Naive thymus-derived CD4-positive, alpha-beta T cell (primary cell): ENCODE results near the gene PTPRK. TPM values are rescaled to one million over a fixed set of nuclear protein-coding genes. Genes with fewer than 3 reads are reported as not detected.

Experiments
- ATAC-seq: fragments of 150-1000 bp; cut with Tn5 transposase; 2 replicates; pipeline ENCODE4 v1.10.0; 2021; ENCODE audit warnings: mild to moderate bottlenecking, moderate library complexity
- CTCF ChIA-PET: fragments of 350-600 bp; sonication (Branson Sonifier 250); formaldehyde crosslinking; loops from one replicate; lab custom pipeline; 2021; ENCODE audit warnings: antibody characterized with exemption; lab: Charles Lee
- POLR2A ChIA-PET: fragments of 350-600 bp; sonication (Branson Sonifier 250); formaldehyde crosslinking; loops from one replicate; lab custom pipeline; 2021; ENCODE audit warnings: antibody characterized with exemption, inconsistent platforms; lab: Charles Lee
- DNase-seq, 9 donors: peaks; one replicate each; pipeline versions ENCODE4 v3.0.0 to v3.0.0-alpha.2; 2020 to 2022; ENCODE audit warnings: mixed read lengths in 1 of 9
- H3K27ac ChIP-seq: one replicate; pipeline ENCODE4 v1.7.0; 2013; ENCODE audit warnings: mild to moderate bottlenecking, low read depth, low read length, moderate library complexity
- H3K27me3 ChIP-seq, 2 donors: one replicate each; pipeline ENCODE4 v1.7.0; 2013; ENCODE audit warnings: low read length in 2 of 2, mild to moderate bottlenecking in 2 of 2, moderate library complexity in 2 of 2; ENCODE audit not compliant: control insufficient read depth in 2 of 2, insufficient read depth in 2 of 2
- H3K36me3 ChIP-seq, 3 experiments: 1 replicate in 2 of 3; 2 replicates in 1 of 3; pipeline ENCODE4 v1.7.0; 2013; ENCODE audit warnings: low read length in 3 of 3, mild to moderate bottlenecking in 3 of 3, moderate library complexity in 1 of 3; ENCODE audit not compliant: insufficient read depth in 3 of 3, control insufficient read depth in 2 of 3
- H3K4me1 ChIP-seq, 2 donors: one replicate each; pipeline ENCODE4 v1.7.0; 2013; ENCODE audit warnings: low read length in 2 of 2, mild to moderate bottlenecking in 2 of 2, moderate library complexity in 1 of 2; ENCODE audit not compliant: control insufficient read depth in 2 of 2, insufficient read depth in 2 of 2
- H3K4me3 ChIP-seq: 2 replicates; pipeline ENCODE4 v1.7.0; 2013; ENCODE audit warnings: mild to moderate bottlenecking, low read length
- H3K9me3 ChIP-seq, 3 experiments: 1 replicate in 2 of 3; 2 replicates in 1 of 3; pipeline ENCODE4 v1.7.0; 2013; ENCODE audit warnings: low read length in 3 of 3; ENCODE audit not compliant: control insufficient read depth in 2 of 3
- H3K27ac Mint-ChIP-seq, 9 donors: one replicate each; pipeline ENCODE4 v1.8.0; 2020 to 2022; ENCODE audit warnings: mixed read lengths in 9 of 9, mild to moderate bottlenecking in 8 of 9, moderate library complexity in 5 of 9, inconsistent platforms in 2 of 9
- H3K27me3 Mint-ChIP-seq, 5 donors: one replicate each; pipeline ENCODE4 v1.8.0; 2021 to 2022; ENCODE audit warnings: mixed read lengths in 5 of 5, mild to moderate bottlenecking in 1 of 5
- H3K36me3 Mint-ChIP-seq, 5 donors: one replicate each; pipeline ENCODE4 v1.8.0; 2020 to 2022; ENCODE audit warnings: mixed read lengths in 5 of 5, mild to moderate bottlenecking in 3 of 5, inconsistent platforms in 1 of 5
- H3K4me1 Mint-ChIP-seq, 7 donors: one replicate each; pipeline ENCODE4 v1.8.0; 2020 to 2022; ENCODE audit warnings: mixed read lengths in 7 of 7, mild to moderate bottlenecking in 3 of 7, inconsistent platforms in 1 of 7
- H3K4me3 Mint-ChIP-seq, 10 donors: one replicate each; pipeline ENCODE4 v1.8.0; 2020 to 2022; ENCODE audit warnings: mild to moderate bottlenecking in 10 of 10, mixed read lengths in 10 of 10, moderate library complexity in 6 of 10, inconsistent platforms in 2 of 10
- H3K9me3 Mint-ChIP-seq, 11 donors: one replicate each; pipeline ENCODE4 v1.8.0; 2020 to 2022; ENCODE audit warnings: mixed read lengths in 11 of 11, mild to moderate bottlenecking in 4 of 11, inconsistent platforms in 1 of 11, moderate library complexity in 1 of 11
- intact Hi-C, 2 donors: fragments of 100-400 bp; cut with micrococcal nuclease; formaldehyde crosslinking; loops; one replicate each; pipeline ENCODE4 v1.15.1; 2023
- polyA plus RNA-seq, 2 donors: library from polyadenylated mRNA; unstranded; fragments of 300-500 nt; fragmentation: Illumina TruSeq; gene quantifications; one replicate each; pipeline ENCODE4 v1.2.3, GENCODE V29; 2021
- total RNA-seq, 6 experiments: library from RNA in 5 of 6; stranded (reverse) in 5 of 6; gene quantifications; 1 replicate in 5 of 6; 2 replicates in 1 of 6; pipeline ENCODE4 v1.2.3 and lab custom pipeline; 2021 to 2026

The PTPRK gene
- total and polyA plus RNA-seq, 7 experiments from 2014 or later: 1.3 to 6.5 (median 2.3) TPM

DNA sequence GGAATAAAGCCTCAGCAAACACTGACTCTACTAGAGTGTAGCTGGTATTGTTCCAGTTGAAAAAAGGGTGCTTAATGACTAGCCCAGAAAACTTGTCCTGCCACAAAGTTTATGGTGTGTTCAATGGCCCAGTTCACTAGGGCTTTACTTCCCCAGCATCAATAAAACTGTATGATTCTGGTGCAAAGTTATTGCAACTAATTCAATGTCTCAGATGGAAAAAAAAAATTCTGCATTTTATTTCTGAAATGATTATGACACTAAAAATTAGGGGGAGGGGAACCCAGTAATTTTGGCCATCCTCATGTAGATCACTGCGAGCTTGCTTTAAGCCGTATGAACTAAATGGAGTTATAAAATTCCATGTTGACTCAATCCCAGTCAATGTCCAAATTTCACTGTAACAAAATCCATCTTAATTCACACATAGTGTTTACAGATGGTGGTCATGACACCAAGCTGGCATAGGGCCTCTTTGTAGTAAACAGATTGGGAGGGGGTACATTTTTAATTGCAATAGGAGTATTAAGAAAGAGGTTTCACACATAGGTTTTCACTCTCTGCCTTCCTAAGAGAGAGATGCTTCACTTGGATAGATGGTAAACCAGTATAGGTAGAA is 41.2 kb downstream of the PTPRK start:
- H3K36me3 Mint-ChIP-seq: peaks cover 0 to 3% (median 0%) of the 10 kb centered on the region in 5 donors
- DNase-seq (no peak), ATAC-seq (no peak)
- no peaks in the 10 kb centered on the region for H3K9me3 ChIP-seq
- H3K36me3 ChIP-seq: no peaks in the 10 kb centered on the region
- H3K9me3 Mint-ChIP-seq: peaks cover 0 to 4% (median 0%) of the 10 kb centered on the region in 11 donors
- peaks cover 0 to 4% of the 10 kb centered on the region in 2 donors for H3K4me1 ChIP-seq
- H3K27ac ChIP-seq: no peak overlapping the region
- H3K4me3 Mint-ChIP-seq: peak overlapping the region; percentile 45 to 85 (median 76)
- peaks cover 0 to 3% (median 0%) of the 10 kb centered on the region in 5 donors for H3K27me3 Mint-ChIP-seq
- peak overlapping the region; percentile 53 for H3K4me3 ChIP-seq
- intact Hi-C loops: no loop called here
- POLR2A ChIA-PET: no interaction called here
- CTCF ChIA-PET: no interaction called here
- H3K27ac Mint-ChIP-seq: peak overlapping the region in 5 of 9 donors; percentile 16 to 65 (median 54)
- H3K4me1 Mint-ChIP-seq: peaks cover 0 to 29% (median 12%) of the 10 kb centered on the region in 7 donors
- H3K27me3 ChIP-seq: no peaks in the 10 kb centered on the region

DNA sequence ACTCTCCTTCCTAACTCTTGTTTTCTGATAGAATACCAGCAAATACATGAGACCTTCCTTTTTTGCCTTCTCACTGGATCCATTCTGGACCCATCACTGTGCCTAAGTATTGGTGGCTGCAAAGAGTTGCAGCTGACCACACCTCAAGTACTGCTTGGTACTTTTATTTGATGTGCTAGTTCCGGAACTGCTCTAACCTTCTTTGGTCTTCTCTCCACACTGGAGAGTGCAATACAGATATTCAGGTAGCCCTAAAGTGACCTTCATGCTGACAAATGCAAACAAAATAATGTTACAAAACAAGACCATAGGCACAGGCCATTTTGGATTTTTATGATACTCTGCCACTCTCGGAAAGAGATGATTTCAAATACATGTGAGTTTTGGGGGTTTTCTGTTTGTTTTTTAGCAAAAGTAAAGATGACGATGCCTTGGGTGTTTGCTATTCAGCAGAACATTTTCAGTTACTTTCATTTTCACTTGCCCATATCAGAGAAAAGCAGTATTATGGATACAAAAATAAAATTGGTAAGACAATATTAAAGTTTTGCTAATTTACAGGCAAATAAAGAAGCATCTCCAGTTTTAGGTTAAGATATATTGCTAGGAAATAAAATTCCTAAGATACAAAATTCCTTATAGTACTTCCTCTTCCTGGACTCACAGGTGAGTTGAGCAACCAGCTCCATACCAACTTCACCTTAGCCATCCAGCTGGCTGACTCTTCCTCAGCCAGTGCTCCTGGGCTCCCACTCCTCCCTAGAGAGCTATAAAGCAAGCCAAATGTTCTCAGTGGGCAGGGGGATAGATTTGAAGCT is 42.0 kb downstream of the PTPRK start:
- Histone ChIP-seq H3K27ac (no peak overlapping the region), H3K4me3 (peak overlapping the region; percentile 53), H3K36me3 (no peaks in the 10 kb centered on the region), H3K9me3 (no peaks in the 10 kb centered on the region), H3K4me1 (peaks cover 0 to 4% of the 10 kb centered on the region in 2 donors), H3K27me3 (no peaks in the 10 kb centered on the region)
- ATAC-seq: peak; percentile 3
- intact Hi-C loops: no loop called here
- Mint-ChIP-seq H3K27me3 (no peaks in the 10 kb centered on the region), H3K9me3 (peaks cover 0 to 4% (median 0%) of the 10 kb centered on the region in 11 donors), H3K4me3 (peak overlapping the region; percentile 54 to 85 (median 77)), H3K4me1 (peaks cover 0 to 29% (median 12%) of the 10 kb centered on the region in 7 donors), H3K27ac (peak overlapping the region in 7 of 9 donors; percentile 29 to 77 (median 49)), H3K36me3 (peaks cover 0 to 3% (median 0%) of the 10 kb centered on the region in 5 donors)
- DNase-seq: peak in 3 of 9 donors; percentile 5 to 18 (median 6)
- ChIA-PET CTCF (no interaction called here), POLR2A (interaction anchor here (0.6 kb wide), 1 partner anchor 969 kb away, joined by 3 read pairs; no protein-coding TSS in a partner anchor)

DNA sequence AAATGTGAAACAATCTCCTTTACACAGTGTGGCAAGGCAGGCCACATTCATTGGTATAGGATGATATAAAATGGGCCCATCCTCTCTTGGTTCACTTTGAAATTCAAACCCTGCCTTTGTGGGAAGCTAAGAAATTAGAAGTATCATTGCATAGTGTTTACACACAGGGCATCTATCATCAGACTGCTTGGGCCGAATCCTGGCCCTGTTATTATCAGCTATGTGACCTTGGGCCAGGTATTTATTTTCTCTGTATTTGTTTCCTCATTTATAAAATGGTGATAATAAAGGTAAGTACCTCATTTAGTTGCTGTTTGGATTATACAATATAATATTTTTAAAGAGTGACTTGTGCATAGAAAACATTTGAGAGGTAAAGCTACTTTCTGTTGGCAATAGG is 45.5 kb downstream of the PTPRK start:
- Mint-ChIP-seq H3K9me3 (peaks cover 0 to 4% (median 0%) of the 10 kb centered on the region in 11 donors), H3K27me3 (peaks cover 0 to 4% (median 0%) of the 10 kb centered on the region in 5 donors), H3K4me3 (no peak overlapping the region), H3K36me3 (peaks cover 0 to 3% (median 0%) of the 10 kb centered on the region in 5 donors), H3K4me1 (peaks cover 0 to 20% (median 12%) of the 10 kb centered on the region in 7 donors), H3K27ac (no peak overlapping the region)
- H3K4me1 ChIP-seq: peaks cover 0 to 4% of the 10 kb centered on the region in 2 donors
- H3K9me3 ChIP-seq: no peaks in the 10 kb centered on the region
- ATAC-seq (no peak), DNase-seq (no peak)
- intact Hi-C loops: no loop called here
- no peak overlapping the region for H3K27ac ChIP-seq
- POLR2A ChIA-PET: interaction anchor here (0.6 kb wide), 1 partner anchor 200 kb away, joined by 3 read pairs; no protein-coding TSS in a partner anchor
- CTCF ChIA-PET: no interaction called here
- no peaks in the 10 kb centered on the region for H3K27me3 ChIP-seq
- H3K4me3 ChIP-seq: no peak overlapping the region
- H3K36me3 ChIP-seq: no peaks in the 10 kb centered on the region

DNA sequence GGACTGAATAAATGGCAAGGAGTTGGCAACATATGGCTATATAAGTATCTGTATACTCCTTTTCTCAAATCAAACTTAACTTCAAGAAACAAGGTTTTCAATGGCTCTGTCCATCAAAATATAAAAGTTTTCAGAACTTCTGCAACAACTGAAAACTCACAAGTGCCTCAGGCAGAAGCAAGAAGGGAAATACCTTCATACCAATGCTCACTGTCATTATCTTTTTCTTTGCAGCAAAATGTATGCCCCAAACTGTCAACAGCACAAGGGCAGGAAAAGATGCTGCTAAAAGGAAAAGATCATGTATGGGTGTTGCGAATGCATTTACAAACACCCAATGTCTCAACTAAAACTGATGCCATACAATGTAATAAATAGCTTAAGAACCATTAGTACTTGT is 45.9 kb downstream of the PTPRK start:
- no peak overlapping the region for H3K4me3 Mint-ChIP-seq
- H3K27ac Mint-ChIP-seq: no peak overlapping the region
- Histone ChIP-seq H3K4me1 (peaks cover 0 to 4% of the 10 kb centered on the region in 2 donors), H3K9me3 (no peaks in the 10 kb centered on the region), H3K27me3 (no peaks in the 10 kb centered on the region), H3K36me3 (no peaks in the 10 kb centered on the region), H3K4me3 (no peak overlapping the region), H3K27ac (no peak overlapping the region)
- H3K9me3 Mint-ChIP-seq: peaks cover 0 to 4% (median 0%) of the 10 kb centered on the region in 11 donors
- intact Hi-C loops: no loop called here
- DNase-seq: no peak
- ChIA-PET CTCF (no interaction called here), POLR2A (interaction anchor here (0.6 kb wide), 1 partner anchor 200 kb away, joined by 3 read pairs; no protein-coding TSS in a partner anchor)
- peaks cover 0 to 3% (median 0%) of the 10 kb centered on the region in 5 donors for H3K36me3 Mint-ChIP-seq
- no peak for ATAC-seq
- peaks cover 0 to 17% (median 12%) of the 10 kb centered on the region in 7 donors for H3K4me1 Mint-ChIP-seq
- peaks cover 0 to 4% (median 0%) of the 10 kb centered on the region in 5 donors for H3K27me3 Mint-ChIP-seq

DNA sequence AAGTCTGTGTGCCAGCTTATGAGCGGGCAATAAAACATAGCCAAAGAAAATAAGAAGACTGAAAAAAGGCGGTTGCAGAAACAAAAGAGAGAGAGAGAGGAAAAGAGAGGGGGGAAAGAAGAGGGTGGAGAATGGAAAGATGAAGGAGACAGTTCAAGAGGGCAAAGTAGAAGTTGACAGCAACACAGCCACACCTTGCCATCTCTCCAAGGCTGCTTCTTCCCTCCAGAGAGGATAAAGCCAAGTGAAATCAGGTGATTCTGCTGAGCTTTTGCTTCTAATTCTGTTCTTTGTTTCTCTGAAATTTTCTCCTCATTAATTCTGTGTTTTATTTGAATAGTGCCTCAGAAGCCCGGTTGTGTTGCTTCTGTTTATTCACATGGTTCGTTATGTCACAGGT is 48.5 kb downstream of the PTPRK start:
- intact Hi-C loops: no loop called here

DNA sequence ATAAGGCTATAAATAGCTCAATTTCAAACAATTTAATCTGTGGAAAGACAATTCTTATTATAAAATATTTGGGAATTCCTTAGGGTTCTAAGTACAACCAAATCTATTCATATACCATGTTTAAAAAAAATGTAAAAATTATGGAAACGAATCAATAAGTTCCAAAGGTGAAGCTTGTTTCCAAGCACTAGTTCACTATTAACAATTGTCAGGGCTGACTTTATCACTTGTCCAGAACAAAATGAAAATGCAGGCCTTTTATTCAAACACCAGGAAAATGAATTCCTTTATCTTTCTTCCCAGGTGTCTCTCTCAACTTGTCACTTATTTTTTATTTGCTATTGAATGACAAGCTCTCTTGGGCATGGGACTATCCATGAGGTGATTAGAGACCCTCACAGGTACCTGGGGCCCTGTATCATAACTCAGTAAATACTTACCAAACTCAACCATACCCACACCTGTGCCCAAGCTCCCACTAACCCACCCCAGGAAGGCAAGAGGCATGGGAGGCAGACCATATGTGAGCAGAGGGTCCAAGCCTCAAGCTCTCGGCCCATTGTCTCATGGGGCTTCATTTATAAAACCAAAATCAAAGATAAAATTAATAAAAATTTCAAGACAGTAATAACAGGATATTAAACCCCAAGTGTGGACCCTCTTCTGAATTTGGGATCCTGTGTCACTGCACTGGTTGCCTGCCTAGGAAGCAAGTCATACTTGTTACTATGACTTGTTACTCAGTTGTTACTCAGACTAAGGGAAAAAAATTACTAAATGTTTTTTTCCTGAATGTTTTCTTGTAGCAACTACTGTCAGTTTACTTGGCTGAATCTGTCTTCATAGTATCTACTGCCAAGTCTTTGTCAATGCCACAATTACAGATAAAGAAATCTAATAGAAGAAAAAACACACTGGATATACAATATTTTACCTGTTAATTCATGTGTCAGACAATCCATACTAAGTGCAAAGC is 54.7 kb downstream of the PTPRK start:
- Histone ChIP-seq H3K27me3 (no peaks in the 10 kb centered on the region), H3K9me3 (no peaks in the 10 kb centered on the region), H3K4me3 (no peak overlapping the region), H3K36me3 (no peaks in the 10 kb centered on the region), H3K27ac (no peak overlapping the region), H3K4me1 (no peaks in the 10 kb centered on the region)
- Mint-ChIP-seq H3K4me3 (no peak overlapping the region), H3K9me3 (no peaks in the 10 kb centered on the region), H3K27me3 (peaks cover 0 to 6% (median 0%) of the 10 kb centered on the region in 5 donors), H3K27ac (no peak overlapping the region), H3K4me1 (no peaks in the 10 kb centered on the region), H3K36me3 (no peaks in the 10 kb centered on the region)
- intact Hi-C loops: no loop called here
- ATAC-seq: no peak
- ChIA-PET CTCF (interaction anchor here (0.5 kb wide), 1 partner anchor 14 kb away, joined by 4 read pairs; no protein-coding TSS in a partner anchor), POLR2A (no interaction called here)
- no peak for DNase-seq

More for the DNA sequence above, 48.5 kb downstream of the PTPRK start:
- H3K36me3 Mint-ChIP-seq: no peaks in the 10 kb centered on the region
- ChIA-PET POLR2A (no interaction called here), CTCF (no interaction called here)
- no peaks in the 10 kb centered on the region for H3K4me1 Mint-ChIP-seq
- no peak for DNase-seq
- no peaks in the 10 kb centered on the region for H3K9me3 Mint-ChIP-seq
- peaks cover 0 to 4% (median 0%) of the 10 kb centered on the region in 5 donors for H3K27me3 Mint-ChIP-seq
- no peak overlapping the region for H3K4me3 Mint-ChIP-seq
- no peak for ATAC-seq
- no peak overlapping the region for H3K27ac ChIP-seq
- no peak overlapping the region for H3K4me3 ChIP-seq
- H3K27me3 ChIP-seq: no peaks in the 10 kb centered on the region
- H3K27ac Mint-ChIP-seq: no peak overlapping the region
- H3K36me3 ChIP-seq: no peaks in the 10 kb centered on the region
- H3K4me1 ChIP-seq: no peaks in the 10 kb centered on the region
- no peaks in the 10 kb centered on the region for H3K9me3 ChIP-seq
